GM12865 (cell line): ENCODE data around the gene CTR9.

Experiments
- DNase-seq: peaks from one replicate; pipeline ENCODE4 v3.0.0; 2010; ENCODE audit warnings: low read depth
- H3K4me3 ChIP-seq: 2 replicates; pipeline ENCODE4 v1.5.1; 2011; ENCODE audit warnings: mild to moderate bottlenecking, low read depth, low read length, control low read depth
- CTCF ChIP-seq: IDR thresholded peaks from 2 replicates; pipeline ENCODE4 v1.5.1; 2011; ENCODE audit warnings: low read length, control low read depth, low read depth, inconsistent platforms; ENCODE audit not compliant: insufficient read depth; ENCODE audit errors: missing control alignments

Gene CTR9

DNA sequence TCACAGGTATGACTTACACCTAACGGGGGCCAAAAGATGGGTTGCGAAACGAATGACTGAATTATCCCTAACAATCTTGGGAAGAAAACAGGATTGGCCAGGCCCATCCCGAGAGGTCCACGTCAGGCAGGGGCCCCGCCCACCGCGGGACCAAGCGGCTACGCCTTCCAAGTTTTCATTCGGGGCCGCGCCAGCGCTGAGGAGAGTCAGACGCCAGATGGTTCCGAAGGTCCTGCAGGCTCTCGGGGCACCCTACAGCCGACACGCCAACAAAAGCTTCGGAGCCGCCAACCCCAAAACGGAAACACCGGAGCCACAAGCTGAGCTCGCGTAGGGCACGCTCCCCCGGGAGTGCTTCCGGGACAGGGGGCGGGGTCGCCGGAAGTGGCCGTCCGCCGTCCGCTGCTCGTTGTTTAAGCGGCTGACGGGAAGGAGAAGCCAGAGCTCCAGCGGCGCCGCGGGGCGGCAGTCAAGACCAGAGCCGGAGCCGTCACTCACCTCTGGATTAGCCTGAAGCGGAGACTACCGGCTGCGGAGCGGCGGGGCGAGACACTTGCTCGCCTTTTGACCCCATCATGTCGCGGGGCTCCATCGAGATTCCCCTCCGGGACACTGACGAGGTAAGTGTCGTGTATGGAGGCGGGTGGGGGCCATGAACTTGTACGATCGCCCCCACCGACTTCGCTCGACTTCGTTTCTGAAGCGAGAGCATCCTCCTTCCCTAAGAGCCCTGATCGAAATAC lies at the start of gene CTR9:
CTR9 (plus strand) TSS at position 409 of the 743 bp plus-strand sequence; CDS start at position 576, 167 bp downstream.
- DNase-seq = peak; percentile 95
- TF ChIP-seq CTCF = peak; percentile 25
- H3K4me3 ChIP-seq = peak within 1 kb of the TSS; percentile 94

DNA sequence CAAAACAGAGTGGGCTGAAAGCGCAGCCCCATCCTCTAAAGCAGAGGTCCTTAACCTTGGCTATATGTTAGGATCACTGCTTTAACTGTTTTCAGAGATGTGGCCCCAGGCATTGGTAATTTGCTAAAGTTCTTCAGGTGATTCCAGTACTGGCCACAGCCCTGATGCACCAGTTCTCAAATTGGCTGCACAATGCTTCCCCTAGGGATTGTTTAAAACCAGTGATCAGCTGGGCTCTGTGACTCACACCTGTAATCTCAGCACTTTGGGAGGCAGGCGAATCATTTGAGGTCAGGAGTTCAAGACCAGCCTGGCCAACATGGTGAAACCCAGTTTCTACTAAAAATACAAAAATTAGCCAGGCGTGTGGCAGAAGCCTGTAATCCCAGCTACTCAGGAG lies 49.1 kb upstream of the CTR9 start:
- no peak for DNase-seq
- H3K4me3 ChIP-seq = no peak overlapping the region
- no peak for TF ChIP-seq CTCF

DNA sequence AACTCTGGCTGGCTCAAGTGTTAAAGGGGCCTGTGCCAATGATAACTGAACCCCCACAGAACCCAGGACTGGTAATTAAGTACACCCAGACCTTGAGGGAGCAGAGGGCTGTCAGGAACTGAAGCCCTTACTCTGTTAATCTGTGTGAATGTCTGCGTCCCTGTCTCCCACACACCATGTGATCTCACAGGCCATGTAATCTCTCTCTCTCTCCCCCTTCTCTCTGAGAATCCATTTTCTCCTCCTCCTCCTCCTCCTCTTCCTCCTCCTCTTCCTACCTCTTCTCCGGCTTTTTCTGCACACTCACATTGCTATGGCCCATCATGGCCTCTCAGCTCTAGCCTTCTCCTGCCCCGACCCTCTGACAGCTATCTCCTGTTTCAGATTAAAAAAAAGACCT lies 42.9 kb upstream of the CTR9 start:
- H3K4me3 ChIP-seq = no peak overlapping the region
- no peak for DNase-seq
- no peak for TF ChIP-seq CTCF

- H3K4me3 ChIP-seq = no peak overlapping the region
- no peak for DNase-seq
- TF ChIP-seq CTCF = no peak
Measured at GRCh38 chr11:10709299-10710086, 41.6 kb upstream of the CTR9 start.

DNA sequence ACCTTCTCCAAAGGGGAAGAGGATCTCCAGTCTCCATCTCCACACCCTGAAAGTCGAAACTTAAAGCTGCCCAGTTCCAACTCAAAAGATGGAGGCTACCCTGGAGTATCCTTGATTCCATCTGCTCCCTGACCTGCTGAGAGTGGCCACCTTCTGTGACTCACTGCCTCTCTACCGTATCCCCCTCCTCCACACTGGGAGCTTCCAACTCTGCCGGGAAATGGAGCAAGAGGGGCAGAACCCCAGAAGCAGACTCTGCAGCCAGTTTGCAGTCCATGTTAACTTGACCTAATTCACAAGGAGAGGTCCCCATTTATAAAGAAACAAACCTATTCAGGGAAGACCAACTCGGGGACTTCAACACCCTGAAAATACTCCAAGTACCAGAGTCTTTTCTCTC lies 35.5 kb upstream of the CTR9 start:
- H3K4me3 ChIP-seq = no peak overlapping the region
- DNase-seq = no peak
- TF ChIP-seq CTCF = no peak

DNA sequence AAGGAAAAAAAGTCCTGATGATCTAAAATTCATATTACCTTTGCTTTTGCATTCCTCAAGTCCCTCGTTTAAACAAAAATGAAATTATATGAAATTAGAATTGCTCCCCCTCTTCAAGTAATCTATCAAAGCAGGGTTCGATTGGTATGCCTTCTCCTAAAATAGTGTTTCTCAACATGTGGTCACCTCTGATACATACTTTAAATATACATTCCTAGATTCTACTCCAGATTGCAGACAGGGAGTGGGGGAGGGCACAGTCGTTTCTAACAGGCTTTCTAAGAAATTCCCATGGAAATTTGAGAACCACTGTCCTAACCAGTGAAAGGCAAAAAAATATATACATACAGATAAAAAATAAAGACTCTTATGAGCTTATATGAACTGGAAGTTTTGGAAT lies 34.9 kb upstream of the CTR9 start:
- DNase-seq = no peak
- H3K4me3 ChIP-seq = no peak overlapping the region
- TF ChIP-seq CTCF = no peak
